GM12801 (cell line): ENCODE data around the gene MAP1A.

Experiments
- TF ChIP-seq, protein P1 (sequence below): IDR thresholded peaks from one replicate; pipeline ENCODE4 v1.5.1; 2011; ENCODE audit warnings: control low read depth; ENCODE audit not compliant: insufficient read length; ENCODE audit errors: extremely low read depth

The MAP1A gene

GRCh38 chr15:43517354-43518196 lies at the start of gene MAP1A:
Gene MAP1A (plus strand): TSS chr15:43517608. CDS start chr15:43521474, 3,866 bp downstream.
- TF ChIP-seq, protein P1, sequence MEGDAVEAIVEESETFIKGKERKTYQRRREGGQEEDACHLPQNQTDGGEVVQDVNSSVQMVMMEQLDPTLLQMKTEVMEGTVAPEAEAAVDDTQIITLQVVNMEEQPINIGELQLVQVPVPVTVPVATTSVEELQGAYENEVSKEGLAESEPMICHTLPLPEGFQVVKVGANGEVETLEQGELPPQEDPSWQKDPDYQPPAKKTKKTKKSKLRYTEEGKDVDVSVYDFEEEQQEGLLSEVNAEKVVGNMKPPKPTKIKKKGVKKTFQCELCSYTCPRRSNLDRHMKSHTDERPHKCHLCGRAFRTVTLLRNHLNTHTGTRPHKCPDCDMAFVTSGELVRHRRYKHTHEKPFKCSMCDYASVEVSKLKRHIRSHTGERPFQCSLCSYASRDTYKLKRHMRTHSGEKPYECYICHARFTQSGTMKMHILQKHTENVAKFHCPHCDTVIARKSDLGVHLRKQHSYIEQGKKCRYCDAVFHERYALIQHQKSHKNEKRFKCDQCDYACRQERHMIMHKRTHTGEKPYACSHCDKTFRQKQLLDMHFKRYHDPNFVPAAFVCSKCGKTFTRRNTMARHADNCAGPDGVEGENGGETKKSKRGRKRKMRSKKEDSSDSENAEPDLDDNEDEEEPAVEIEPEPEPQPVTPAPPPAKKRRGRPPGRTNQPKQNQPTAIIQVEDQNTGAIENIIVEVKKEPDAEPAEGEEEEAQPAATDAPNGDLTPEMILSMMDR, result no peak

DNA sequence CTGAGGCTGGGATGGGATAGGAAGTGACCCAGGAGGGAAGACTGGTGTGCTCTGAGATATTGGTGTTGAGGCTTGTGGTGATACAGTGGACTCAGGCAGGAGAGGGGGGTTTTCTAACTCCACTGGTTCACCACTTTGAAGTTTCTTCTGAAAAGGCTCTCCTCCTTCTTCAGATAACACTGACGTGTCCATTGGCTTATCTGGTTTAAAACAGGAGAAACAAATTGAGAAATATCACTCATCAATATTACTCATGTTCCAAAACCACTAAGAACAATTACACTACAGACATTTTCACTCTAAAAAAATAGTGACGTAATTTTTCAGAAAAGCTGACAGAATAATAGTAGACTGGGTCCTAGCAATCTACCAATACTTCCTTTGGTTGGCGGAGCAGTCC lies 47.5 kb upstream of the MAP1A start:
- TF ChIP-seq, protein P1, result no peak

GRCh38 chr15:43471975-43472374 lies 45.4 kb upstream of the MAP1A start:
- TF ChIP-seq, protein P1, result no peak

DNA sequence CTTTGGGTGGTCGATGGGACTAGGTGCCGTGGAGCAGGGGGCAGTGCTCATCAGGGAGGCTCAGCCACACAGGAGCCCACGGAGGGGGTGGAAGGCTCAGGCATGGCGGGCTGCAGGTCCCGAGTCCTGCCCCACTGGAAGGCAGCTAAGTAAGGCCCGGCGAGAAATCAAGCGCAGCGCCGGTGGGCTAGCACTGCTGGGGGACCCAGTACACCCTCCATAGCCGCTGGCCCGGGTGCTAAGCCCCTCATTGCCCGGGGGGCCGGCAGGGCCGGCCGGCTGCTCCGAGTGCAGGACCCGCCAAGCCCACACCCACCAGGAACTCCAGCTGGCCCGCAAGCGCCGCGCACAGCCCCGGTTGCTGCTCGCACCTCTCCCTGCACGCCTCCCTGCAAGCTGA lies 43.5 kb upstream of the MAP1A start:
- TF ChIP-seq, protein P1, result no peak

GRCh38 chr15:43483297-43484128 lies 33.9 kb upstream of the MAP1A start:
- TF ChIP-seq, protein P1, result no peak

DNA sequence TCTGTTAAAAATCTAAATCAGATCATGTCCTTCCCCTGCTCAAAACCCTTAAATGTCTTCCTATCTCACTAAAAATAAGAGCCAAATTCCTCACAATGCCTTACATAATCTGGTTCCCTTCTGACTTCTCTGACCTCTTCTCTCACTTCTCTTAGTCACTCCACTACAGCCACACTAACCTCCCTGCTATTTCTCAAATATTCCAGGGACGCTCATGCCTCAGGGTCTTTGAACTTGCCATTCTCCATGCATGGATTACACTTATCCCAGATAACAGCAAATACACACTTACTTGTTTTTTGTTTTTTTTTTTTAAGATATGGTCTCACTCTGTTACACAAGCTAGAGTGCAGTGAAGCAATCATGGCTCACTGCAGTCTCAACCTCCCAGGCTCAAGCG lies 33.0 kb upstream of the MAP1A start:
- TF ChIP-seq, protein P1, result no peak

GRCh38 chr15:43487271-43487895 lies 30.0 kb upstream of the MAP1A start:
- TF ChIP-seq, protein P1, result no peak
